Ovary (tissue), 9 donors: ENCODE results near the gene ANXA5. TPM values are rescaled to one million over a fixed set of nuclear protein-coding genes. Genes with fewer than 3 reads are reported as not detected.

Experiments
- DNase-seq, 5 donors: peaks; one replicate each; pipeline ENCODE4 v3.0.0-alpha.2; 2019 to 2020
- H3K27ac ChIP-seq, 2 donors: fragments of 200-600 bp; one replicate each; pipeline versions ENCODE4 v1.5.1 to v1.8.0; 2019 to 2022
- H3K27me3 ChIP-seq: fragments of 200-600 bp; one replicate; pipeline ENCODE4 v1.8.0; 2022
- H3K36me3 ChIP-seq: fragments of 200-600 bp; sonication (generic); one replicate; pipeline ENCODE4 v1.5.1; 2019
- H3K4me1 ChIP-seq: one replicate; pipeline ENCODE4 v1.8.1; 2013; ENCODE audit warnings: mild to moderate bottlenecking, moderate library complexity; ENCODE audit not compliant: insufficient read depth
- H3K4me3 ChIP-seq: fragments of 200-600 bp; sonication (generic); one replicate; pipeline ENCODE4 v1.5.1; 2017
- H3K9me3 ChIP-seq, 2 donors: fragments of 200-600 bp in 1 of 2; sonication (generic) in 1 of 2; one replicate each; pipeline versions ENCODE4 v1.5.1 to v1.8.1; 2013 to 2019; ENCODE audit warnings: mild to moderate bottlenecking in 1 of 2, moderate library complexity in 1 of 2
- EP300 ChIP-seq: sonication (generic); formaldehyde crosslinking; IDR thresholded peaks from one replicate; pipeline ENCODE4 v1.6.1; 2017; ENCODE audit warnings: antibody characterized with exemption
- POLR2A ChIP-seq: fragments of 450-650 bp; IDR thresholded peaks from one replicate; pipeline ENCODE4 v1.6.1; 2017; ENCODE audit warnings: antibody characterized with exemption, mild to moderate bottlenecking, moderate library complexity
- WGBS, 3 donors: extraction: QIAGEN DNeasy Blood & Tissue Kit in 1 of 3; methylation state at CpG; one replicate each; pipeline versions ENCODE4 v1.1.5 to v1.1.7; 2013 to 2017; 5-methylcytosine and 5-hydroxymethylcytosine counted together
- intact Hi-C, 4 donors: fragments of 100-400 bp; cut with DNase I; formaldehyde crosslinking; loops; one replicate each; pipeline versions ENCODE4 v1.11.0 to v1.15.1; 2022 to 2023
- polyA plus RNA-seq, 2 donors: library from polyadenylated mRNA; stranded (reverse); fragments of 200-250 nt in 1 of 2; fragments of 350-450 nt in 1 of 2; fragmentation: Illumina TruSeq in 1 of 2; extraction: RNeasy Lipid Tissue Mini Kit (QIAGEN cat#74804) in 1 of 2; gene quantifications; one replicate each; pipeline ENCODE4 v1.2.3, GENCODE V29; 2013 to 2014
- total RNA-seq, 7 donors: library from RNA; depleted of rRNA in 2 of 7; stranded (reverse); fragments of >200 nt in 2 of 7; fragmentation: NEBNext Ultra II Directional in 3 of 7; extraction: Animal tissue kit (Norgen Biotek cat#: 25700) in 3 of 7; gene quantifications; one replicate each; pipeline versions ENCODE4 v1.1.0 to v1.2.4, GENCODE V29; 2016 to 2023
- TF ChIP-seq, protein P1 (sequence below), 3 donors: fragments of 450-650 bp in 2 of 3; fragments of 200-600 bp in 1 of 3; IDR thresholded peaks; one replicate each; pipeline versions ENCODE4 v1.5.1 to v1.8.0; 2016 to 2022; ENCODE audit warnings: antibody characterized with exemption in 3 of 3, mild to moderate bottlenecking in 1 of 3
- donor health status: DM: no; HTN: no; CAD: no; lungs with moderate emphysema.
- donor health status: DM: no; HTN: no; CAD: no.
- donor health status: Bipolar disorder and iron deficiency.
- donor health status: DM: yes; HTN: yes; CAD: no.
- donor health status: DM: no; HTN: no; CAD: no.
- donor health status: DM: yes; HTN: yes; CAD: no.

ANXA5 gene
- total and polyA plus RNA-seq, 9 donors: 130 to 859 (median 261) TPM

DNA sequence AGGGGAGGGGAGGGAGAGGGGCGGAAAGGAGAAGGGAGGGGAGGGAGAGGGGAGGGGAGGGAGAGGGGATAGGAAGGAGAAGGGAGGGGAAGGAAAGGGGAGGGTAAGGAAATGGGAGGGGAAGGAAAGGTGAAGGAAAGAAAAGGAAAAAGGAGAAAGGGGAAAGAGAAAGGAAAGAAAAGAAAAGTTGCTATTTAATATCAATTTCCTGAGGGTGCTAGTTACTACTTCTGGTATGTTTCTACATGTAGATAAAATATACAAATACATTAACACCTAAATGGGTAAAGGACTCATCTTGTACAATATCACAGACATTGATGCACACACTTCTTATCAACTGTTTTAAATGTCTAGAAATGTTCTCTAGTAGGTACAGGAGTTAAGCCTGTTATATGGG lies 22.6 kb downstream of the ANXA5 start:
- Histone ChIP-seq H3K36me3 (no peaks in the 10 kb centered on the region), H3K27ac (no peak overlapping the region), H3K4me1 (no peaks in the 10 kb centered on the region), H3K9me3 (no peaks in the 10 kb centered on the region), H3K27me3 (no peaks in the 10 kb centered on the region), H3K4me3 (no peak overlapping the region)
- DNase-seq: no peak
- 75 to 100% (median 76%) methylated on average over 1 of the region's 1 CpG for WGBS, 3 donors
- intact Hi-C loops: loop anchor here in 2 of 4 donors (10.0 kb wide), 2 partner anchors 51 to 61 kb away; no protein-coding TSS in a partner anchor
- TF ChIP-seq, protein P1, sequence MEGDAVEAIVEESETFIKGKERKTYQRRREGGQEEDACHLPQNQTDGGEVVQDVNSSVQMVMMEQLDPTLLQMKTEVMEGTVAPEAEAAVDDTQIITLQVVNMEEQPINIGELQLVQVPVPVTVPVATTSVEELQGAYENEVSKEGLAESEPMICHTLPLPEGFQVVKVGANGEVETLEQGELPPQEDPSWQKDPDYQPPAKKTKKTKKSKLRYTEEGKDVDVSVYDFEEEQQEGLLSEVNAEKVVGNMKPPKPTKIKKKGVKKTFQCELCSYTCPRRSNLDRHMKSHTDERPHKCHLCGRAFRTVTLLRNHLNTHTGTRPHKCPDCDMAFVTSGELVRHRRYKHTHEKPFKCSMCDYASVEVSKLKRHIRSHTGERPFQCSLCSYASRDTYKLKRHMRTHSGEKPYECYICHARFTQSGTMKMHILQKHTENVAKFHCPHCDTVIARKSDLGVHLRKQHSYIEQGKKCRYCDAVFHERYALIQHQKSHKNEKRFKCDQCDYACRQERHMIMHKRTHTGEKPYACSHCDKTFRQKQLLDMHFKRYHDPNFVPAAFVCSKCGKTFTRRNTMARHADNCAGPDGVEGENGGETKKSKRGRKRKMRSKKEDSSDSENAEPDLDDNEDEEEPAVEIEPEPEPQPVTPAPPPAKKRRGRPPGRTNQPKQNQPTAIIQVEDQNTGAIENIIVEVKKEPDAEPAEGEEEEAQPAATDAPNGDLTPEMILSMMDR (IDR thresholded peaks at IDR 0.05): no peak
- TF ChIP-seq POLR2A (no peak), EP300 (no peak)

DNA sequence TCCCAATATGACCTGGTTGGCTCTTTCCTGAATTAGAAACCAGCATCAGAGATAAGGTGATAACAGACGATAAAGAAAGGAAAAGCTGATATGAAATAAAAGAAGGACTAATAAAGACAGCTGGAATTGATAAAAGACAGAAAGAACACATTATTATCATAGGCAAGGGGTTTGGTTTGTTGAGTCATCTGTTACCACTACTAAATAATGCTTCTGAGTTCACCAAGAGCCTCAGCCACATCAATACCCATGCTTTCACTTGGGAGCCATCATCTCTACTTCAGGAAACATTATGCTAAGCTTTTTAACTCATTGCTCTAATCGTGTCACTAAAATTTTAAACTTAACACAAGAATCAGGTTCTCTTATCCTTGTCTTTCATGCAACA lies 27.6 kb downstream of the ANXA5 start:
- intact Hi-C loops: no loop called here
- Histone ChIP-seq H3K4me1 (no peaks in the 10 kb centered on the region), H3K4me3 (no peak overlapping the region), H3K36me3 (no peaks in the 10 kb centered on the region), H3K27ac (no peak overlapping the region), H3K27me3 (no peaks in the 10 kb centered on the region), H3K9me3 (no peaks in the 10 kb centered on the region)
- TF ChIP-seq EP300: no peak
- TF ChIP-seq, protein P1 (IDR thresholded peaks at IDR 0.05): no peak
- no peak for TF ChIP-seq POLR2A
- no peak for DNase-seq
- 38 to 47% (median 41%) methylated on average over 2 of the region's 2 CpGs for WGBS, 3 donors

DNA sequence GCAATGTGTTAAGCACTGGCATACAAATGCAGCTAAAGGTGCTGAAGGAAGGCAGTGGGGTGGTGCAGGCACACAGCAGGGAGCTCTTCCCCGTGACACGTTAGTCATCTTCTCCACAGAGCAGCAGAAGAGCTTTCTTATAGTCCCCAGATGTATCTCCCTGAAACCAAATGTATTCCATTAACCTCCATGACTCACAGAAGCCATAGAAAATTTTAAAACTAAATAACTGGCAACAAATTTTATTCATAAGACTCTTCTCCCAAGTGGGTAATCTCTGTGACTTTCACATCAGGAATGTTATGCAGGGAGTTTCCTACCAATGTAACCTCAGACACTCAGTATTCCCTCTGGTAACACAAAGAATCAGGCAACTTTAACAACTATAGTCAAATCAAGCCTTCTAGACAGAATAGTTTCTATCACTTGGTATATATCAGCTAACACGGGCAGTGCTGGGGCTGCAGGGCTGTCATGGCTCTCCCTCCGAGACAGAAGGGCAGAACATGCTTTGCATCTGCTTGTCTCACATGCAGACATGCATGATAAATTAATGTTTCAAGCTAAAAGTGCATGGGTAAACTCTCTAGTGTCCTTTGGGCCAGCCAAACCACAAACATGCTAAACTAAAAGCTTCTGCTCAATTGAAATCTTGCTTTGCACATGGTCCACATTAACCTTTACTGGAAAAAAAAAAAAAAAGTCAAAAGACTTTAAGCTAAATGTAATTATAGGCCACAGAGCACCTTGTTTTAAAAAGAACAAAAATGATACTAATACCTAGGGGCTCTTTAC lies 28.2 kb downstream of the ANXA5 start:
- no peak for DNase-seq
- 38 to 54% (median 50%) methylated on average over 4 of the region's 4 CpGs for WGBS, 3 donors
- no peak for TF ChIP-seq EP300
- Histone ChIP-seq H3K9me3 (no peaks in the 10 kb centered on the region), H3K27me3 (no peaks in the 10 kb centered on the region), H3K4me3 (no peak overlapping the region), H3K36me3 (no peaks in the 10 kb centered on the region), H3K27ac (no peak overlapping the region), H3K4me1 (no peaks in the 10 kb centered on the region)
- intact Hi-C loops: no loop called here

DNA sequence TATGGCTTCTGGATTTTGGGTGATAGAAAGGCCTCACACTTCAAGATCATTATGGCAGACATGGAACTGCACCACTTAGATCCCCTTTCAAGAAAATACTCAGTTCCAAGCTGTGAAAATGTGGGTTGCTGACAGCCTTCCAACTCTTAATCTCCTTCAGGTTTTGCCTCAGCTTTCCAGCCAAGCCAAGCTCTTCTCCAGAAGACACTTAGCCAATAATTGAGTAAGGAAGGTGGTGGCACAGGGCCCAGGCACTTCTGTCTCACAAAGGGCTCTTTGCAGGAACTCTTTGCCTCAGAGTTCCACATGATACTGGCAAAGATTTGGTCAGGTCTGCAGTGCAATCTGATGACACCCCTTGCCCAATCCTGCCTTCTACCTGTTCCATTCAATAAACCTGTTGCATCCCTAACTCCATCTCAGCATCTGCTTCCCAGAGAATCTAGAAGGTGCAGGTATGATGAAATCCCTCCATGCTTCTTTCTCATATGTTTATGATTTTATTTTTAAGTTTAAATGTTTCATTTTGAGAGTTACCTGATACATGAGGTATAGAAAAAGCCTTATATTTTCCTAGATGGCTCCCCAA lies 30.6 kb downstream of the ANXA5 start:
- Histone ChIP-seq H3K4me3 (no peak overlapping the region), H3K27me3 (no peaks in the 10 kb centered on the region), H3K27ac (no peak overlapping the region), H3K36me3 (no peaks in the 10 kb centered on the region), H3K4me1 (no peaks in the 10 kb centered on the region), H3K9me3 (no peaks in the 10 kb centered on the region)
- no peak for DNase-seq
- intact Hi-C loops: no loop called here
- TF ChIP-seq, protein P1 (IDR thresholded peaks at IDR 0.05): no peak
- no peak for TF ChIP-seq POLR2A
- TF ChIP-seq EP300: no peak

DNA sequence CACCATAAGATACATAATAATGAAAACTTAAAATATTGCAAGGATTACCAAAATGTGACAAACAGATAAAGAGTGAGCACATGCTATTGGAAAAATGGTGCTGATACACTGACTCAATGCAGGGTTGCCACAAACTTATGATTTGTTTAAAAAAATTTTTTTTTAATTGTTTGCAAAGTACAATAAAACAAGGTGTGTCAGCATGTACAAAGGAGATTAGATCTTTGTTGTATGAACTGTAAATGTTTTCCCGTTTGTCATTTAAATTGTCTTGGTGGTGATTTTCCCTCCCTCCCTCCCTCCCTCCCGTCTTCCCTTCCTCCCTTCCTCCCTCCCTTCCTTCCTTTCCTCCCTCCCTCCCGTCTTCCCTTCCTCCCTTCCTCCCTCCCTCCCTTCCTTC lies 31.4 kb downstream of the ANXA5 start:
- 62 to 74% (median 64%) methylated on average over 3 of the region's 3 CpGs for WGBS, 3 donors

More for the DNA sequence above, 31.4 kb downstream of the ANXA5 start:
- no peak overlapping the region for H3K4me3 ChIP-seq
- H3K27ac ChIP-seq: no peak overlapping the region
- no peaks in the 10 kb centered on the region for H3K27me3 ChIP-seq
- no peaks in the 10 kb centered on the region for H3K9me3 ChIP-seq
- H3K36me3 ChIP-seq: no peaks in the 10 kb centered on the region
- no peaks in the 10 kb centered on the region for H3K4me1 ChIP-seq
- no peak for DNase-seq
- TF ChIP-seq POLR2A (no peak), EP300 (no peak)
- TF ChIP-seq, protein P1 (IDR thresholded peaks at IDR 0.05): no peak
- intact Hi-C loops: no loop called here
